ENCODE results near the gene SNRNP40. TPM values are rescaled to one million over a fixed set of nuclear protein-coding genes. Genes with fewer than 3 reads are reported as not detected.

SNRNP40 gene
- total and polyA plus RNA-seq, 2 of the 13 experiments (the other 11 are each of a cell fraction or from before 2014, with no cell fraction given), result 51.0 to 147 TPM

DNA sequence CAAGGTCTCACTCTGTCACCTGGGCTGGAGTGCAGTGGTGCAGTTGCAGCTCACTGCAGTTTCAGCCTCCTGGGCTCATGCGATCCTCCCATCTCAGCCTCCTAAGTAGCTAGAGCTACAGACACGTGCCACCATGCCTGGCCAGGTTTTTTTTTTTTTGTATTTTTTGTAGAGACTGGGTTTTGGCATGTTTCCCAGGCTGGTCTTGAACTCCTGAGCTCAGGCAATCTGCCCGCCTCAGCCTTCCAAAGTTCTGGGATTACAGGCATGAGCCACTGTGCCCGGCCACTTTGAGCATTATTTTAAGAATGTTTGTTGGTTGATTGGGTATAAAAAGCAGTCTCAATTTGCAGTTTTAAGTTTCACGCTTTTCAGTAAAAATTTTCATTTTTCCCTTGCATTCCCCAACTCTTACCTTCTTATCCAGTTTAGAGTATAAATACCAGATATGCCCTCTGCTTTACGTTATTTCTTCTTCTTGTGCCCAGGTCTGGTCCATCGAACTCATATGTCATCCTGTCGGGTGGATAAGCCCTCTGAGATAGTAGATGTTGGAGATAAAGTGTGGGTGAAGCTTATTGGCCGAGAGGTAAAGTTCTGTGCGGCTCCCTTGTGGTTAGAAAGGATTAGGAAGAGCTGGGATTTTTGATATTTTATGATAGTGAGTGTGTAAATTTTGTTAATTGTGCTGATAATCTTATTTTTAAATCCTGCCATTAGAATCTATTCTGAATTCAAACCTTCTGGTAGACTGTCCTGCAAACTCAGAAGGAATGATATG lies 40.3 kb upstream of the SNRNP40 start:
- ChIA-PET POLR2A (no interaction called here), CTCF (ENCODE audit: low intra/inter-chr PET ratio, low total read pairs) (no interaction called here)
- 83% methylated on average over 10 of the region's 10 CpGs for WGBS (ENCODE audit: low lambda C conversion rate)
- H3K27ac ChIP-seq (ENCODE audit: extremely low read length, insufficient read depth, low read length), result no peak overlapping the region
- DNase-seq (ENCODE audit: low spot score), result no peak
- no TSS peak for BruUV-seq (replicated peaks)
- intact Hi-C loops (cut with micrococcal nuclease; ENCODE audit: unreplicated experiment) (no loop called here), in situ Hi-C loops (cut with HindIII; ENCODE audit: extremely low pct_ligation_motif_present, low pct_unique_long_range_greater_than_20kb) (no loop called here)
- no peaks in the 10 kb centered on the region for H3K79me2 ChIP-seq (ENCODE audit: insufficient read depth, low read length)
- no peaks in the 10 kb centered on the region for H3K4me1 ChIP-seq (ENCODE audit: insufficient read depth, low read length)
- H3K9ac ChIP-seq (ENCODE audit: insufficient read depth, low read depth, low read length), result no peak overlapping the region
- no peak for FAIRE-seq
- no peak for ATAC-seq
- H3K36me3 ChIP-seq (replicated peaks in 1 of 2; ENCODE audit: control insufficient read depth in 1 of 2, insufficient read depth in 2 of 2, low read length in 2 of 2), result peaks cover 0 to 22% of the 10 kb centered on the region in 2 experiments; a peak in 2 of 5 replicates
- no peaks in the 10 kb centered on the region for H3K9me3 ChIP-seq (ENCODE audit: low read length)
- H3K27me3 ChIP-seq (ENCODE audit: control insufficient read depth in 1 of 2, insufficient read depth in 2 of 2, low read length in 2 of 2), result no peaks in the 10 kb centered on the region
- H4K20me1 ChIP-seq (ENCODE audit: insufficient read depth, low read length), result no peaks in the 10 kb centered on the region
- no peak overlapping the region for H2AFZ ChIP-seq (ENCODE audit: low read length)
- no peak overlapping the region for H3K4me2 ChIP-seq (ENCODE audit: low read depth, low read length)
- no peak overlapping the region for H3K4me3 ChIP-seq (replicated peaks in 1 of 3; ENCODE audit: insufficient read depth in 1 of 3, low read depth in 2 of 3, low read length in 3 of 3)
- TF ChIP-seq, protein P1, sequence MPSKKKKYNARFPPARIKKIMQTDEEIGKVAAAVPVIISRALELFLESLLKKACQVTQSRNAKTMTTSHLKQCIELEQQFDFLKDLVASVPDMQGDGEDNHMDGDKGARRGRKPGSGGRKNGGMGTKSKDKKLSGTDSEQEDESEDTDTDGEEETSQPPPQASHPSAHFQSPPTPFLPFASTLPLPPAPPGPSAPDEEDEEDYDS (CRISPR knock-in tag; IDR thresholded peaks at IDR 0.05), result no peak
- no peak for TF ChIP-seq REL (CRISPR knock-in tag; conservative IDR thresholded peaks at IDR 0.05)
- TF ChIP-seq, protein P2, sequence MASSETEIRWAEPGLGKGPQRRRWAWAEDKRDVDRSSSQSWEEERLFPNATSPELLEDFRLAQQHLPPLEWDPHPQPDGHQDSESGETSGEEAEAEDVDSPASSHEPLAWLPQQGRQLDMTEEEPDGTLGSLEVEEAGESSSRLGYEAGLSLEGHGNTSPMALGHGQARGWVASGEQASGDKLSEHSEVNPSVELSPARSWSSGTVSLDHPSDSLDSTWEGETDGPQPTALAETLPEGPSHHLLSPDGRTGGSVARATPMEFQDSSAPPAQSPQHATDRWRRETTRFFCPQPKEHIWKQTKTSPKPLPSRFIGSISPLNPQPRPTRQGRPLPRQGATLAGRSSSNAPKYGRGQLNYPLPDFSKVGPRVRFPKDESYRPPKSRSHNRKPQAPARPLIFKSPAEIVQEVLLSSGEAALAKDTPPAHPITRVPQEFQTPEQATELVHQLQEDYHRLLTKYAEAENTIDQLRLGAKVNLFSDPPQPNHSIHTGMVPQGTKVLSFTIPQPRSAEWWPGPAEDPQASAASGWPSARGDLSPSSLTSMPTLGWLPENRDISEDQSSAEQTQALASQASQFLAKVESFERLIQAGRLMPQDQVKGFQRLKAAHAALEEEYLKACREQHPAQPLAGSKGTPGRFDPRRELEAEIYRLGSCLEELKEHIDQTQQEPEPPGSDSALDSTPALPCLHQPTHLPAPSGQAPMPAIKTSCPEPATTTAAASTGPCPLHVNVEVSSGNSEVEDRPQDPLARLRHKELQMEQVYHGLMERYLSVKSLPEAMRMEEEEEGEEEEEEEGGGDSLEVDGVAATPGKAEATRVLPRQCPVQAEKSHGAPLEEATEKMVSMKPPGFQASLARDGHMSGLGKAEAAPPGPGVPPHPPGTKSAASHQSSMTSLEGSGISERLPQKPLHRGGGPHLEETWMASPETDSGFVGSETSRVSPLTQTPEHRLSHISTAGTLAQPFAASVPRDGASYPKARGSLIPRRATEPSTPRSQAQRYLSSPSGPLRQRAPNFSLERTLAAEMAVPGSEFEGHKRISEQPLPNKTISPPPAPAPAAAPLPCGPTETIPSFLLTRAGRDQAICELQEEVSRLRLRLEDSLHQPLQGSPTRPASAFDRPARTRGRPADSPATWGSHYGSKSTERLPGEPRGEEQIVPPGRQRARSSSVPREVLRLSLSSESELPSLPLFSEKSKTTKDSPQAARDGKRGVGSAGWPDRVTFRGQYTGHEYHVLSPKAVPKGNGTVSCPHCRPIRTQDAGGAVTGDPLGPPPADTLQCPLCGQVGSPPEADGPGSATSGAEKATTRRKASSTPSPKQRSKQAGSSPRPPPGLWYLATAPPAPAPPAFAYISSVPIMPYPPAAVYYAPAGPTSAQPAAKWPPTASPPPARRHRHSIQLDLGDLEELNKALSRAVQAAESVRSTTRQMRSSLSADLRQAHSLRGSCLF (CRISPR knock-in tag; IDR thresholded peaks at IDR 0.05; ENCODE audit: borderline replicate concordance), result no peak
- TF ChIP-seq, protein P3, sequence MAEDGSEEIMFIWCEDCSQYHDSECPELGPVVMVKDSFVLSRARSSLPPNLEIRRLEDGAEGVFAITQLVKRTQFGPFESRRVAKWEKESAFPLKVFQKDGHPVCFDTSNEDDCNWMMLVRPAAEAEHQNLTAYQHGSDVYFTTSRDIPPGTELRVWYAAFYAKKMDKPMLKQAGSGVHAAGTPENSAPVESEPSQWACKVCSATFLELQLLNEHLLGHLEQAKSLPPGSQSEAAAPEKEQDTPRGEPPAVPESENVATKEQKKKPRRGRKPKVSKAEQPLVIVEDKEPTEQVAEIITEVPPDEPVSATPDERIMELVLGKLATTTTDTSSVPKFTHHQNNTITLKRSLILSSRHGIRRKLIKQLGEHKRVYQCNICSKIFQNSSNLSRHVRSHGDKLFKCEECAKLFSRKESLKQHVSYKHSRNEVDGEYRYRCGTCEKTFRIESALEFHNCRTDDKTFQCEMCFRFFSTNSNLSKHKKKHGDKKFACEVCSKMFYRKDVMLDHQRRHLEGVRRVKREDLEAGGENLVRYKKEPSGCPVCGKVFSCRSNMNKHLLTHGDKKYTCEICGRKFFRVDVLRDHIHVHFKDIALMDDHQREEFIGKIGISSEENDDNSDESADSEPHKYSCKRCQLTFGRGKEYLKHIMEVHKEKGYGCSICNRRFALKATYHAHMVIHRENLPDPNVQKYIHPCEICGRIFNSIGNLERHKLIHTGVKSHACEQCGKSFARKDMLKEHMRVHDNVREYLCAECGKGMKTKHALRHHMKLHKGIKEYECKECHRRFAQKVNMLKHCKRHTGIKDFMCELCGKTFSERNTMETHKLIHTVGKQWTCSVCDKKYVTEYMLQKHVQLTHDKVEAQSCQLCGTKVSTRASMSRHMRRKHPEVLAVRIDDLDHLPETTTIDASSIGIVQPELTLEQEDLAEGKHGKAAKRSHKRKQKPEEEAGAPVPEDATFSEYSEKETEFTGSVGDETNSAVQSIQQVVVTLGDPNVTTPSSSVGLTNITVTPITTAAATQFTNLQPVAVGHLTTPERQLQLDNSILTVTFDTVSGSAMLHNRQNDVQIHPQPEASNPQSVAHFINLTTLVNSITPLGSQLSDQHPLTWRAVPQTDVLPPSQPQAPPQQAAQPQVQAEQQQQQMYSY (CRISPR knock-in tag; IDR thresholded peaks at IDR 0.05), result no peak
- no peak for TF ChIP-seq EP300 (IDR thresholded peaks at IDR 0.05; ENCODE audit: low read depth in 2 of 2, low read length in 2 of 2)
- TF ChIP-seq EP300 (CRISPR knock-in tag; IDR thresholded peaks at IDR 0.05; ENCODE audit: borderline replicate concordance), result no peak
- no peak for TF ChIP-seq MIXL1 (CRISPR knock-in tag; IDR thresholded peaks at IDR 0.05)
- TF ChIP-seq ZNF180 (CRISPR knock-in tag; IDR thresholded peaks at IDR 0.05; ENCODE audit: borderline replicate concordance, low read depth), result no peak
- no peak for TF ChIP-seq STAG1 (CRISPR knock-in tag; IDR thresholded peaks at IDR 0.05)
- no peak for TF ChIP-seq SALL2 (CRISPR knock-in tag; IDR thresholded peaks at IDR 0.05)
- no peak for TF ChIP-seq PHF8 (CRISPR knock-in tag; IDR thresholded peaks at IDR 0.05)
- TF ChIP-seq, protein P4, sequence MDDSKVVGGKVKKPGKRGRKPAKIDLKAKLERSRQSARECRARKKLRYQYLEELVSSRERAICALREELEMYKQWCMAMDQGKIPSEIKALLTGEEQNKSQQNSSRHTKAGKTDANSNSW (CRISPR knock-in tag; IDR thresholded peaks at IDR 0.05; ENCODE audit: borderline replicate concordance), result no peak
- TF ChIP-seq, protein P5, sequence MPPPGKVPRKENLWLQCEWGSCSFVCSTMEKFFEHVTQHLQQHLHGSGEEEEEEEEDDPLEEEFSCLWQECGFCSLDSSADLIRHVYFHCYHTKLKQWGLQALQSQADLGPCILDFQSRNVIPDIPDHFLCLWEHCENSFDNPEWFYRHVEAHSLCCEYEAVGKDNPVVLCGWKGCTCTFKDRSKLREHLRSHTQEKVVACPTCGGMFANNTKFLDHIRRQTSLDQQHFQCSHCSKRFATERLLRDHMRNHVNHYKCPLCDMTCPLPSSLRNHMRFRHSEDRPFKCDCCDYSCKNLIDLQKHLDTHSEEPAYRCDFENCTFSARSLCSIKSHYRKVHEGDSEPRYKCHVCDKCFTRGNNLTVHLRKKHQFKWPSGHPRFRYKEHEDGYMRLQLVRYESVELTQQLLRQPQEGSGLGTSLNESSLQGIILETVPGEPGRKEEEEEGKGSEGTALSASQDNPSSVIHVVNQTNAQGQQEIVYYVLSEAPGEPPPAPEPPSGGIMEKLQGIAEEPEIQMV (CRISPR knock-in tag; IDR thresholded peaks at IDR 0.05; ENCODE audit: low read depth), result no peak
- no peak for TF ChIP-seq ZFP1 (CRISPR knock-in tag; IDR thresholded peaks at IDR 0.05)

Data from HepG2 (cell line).